NCI-H510A (cell line): Measurements from ENCODE around the gene AKAP6.
"Not testable (repeated sequence)": the region's sequence is repeated elsewhere in the genome, so short reads cannot be mapped to it uniquely, and the experiment has no call there.

ENCODE experiments used
- DNase-seq: peaks from one replicate; lab custom pipeline; 2025; lab: John Stamatoyannopoulos, UW

Gene AKAP6

DNA sequence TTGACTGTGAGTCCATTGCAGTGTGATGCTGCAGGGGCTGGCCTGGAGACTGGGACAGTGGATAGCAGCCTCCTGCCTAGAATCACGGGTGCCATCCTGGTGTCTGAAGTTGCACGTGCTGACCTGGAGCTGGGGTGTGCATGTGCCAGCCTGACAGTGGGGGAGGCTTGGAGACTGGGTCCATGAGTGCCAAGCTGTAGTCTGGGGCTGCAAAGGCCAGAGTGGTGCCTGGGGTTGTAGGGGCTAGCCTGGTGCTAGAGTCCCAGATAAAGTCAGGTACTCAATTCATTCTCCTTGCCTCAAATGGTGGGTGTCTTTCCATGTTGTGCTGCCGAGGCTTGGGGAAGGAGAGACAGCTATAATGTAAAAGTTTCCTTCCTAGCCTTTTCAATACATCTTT, 427.7 kb downstream of the AKAP6 start:
- no peak for DNase-seq

DNA sequence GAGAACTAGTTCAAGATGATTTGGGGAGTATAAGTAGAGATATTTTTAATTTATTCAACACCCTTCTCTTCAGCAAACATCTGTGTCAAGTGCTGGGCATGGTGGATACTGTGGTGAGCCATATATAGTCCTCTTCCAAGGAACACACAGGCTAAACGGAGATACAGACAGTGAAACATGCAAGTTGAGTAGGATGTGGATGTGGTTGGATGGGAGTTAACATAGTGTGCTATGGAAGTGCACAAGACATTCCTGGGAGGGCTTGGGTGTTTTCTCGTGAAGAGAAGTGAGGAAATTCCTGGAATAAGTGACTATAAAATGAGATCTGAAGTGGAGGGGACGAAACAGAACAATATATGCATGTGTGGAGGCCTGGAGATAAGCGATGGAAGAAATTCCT, 428.5 kb downstream of the AKAP6 start:
- no peak for DNase-seq

DNA sequence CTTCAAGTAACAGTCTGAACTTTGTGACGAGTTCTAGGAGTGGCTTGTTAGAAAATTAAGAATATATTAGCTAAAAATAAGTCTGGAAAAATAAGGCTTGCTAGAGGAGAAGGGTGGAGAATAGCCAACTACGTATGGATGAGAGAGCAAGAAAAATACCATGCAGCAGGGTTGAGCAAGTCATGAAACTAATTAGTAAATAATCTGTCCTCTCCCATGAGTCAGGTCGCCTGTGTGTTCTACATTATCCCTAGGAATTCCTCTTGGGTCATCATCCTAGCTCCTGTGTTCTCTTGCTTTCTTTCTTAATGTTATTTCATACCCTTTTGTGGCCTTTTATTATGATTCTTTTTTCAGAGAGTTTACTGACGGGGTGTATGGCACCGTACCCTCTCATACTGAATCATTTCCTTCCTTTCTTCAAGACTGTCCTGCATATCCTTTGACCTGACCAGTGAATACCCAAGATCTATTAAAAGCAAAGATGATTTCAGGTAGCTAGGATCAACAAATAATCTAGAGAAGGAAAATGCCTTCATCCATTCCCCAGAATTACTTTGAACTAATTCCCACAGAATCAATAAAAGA, 432.4 kb downstream of the AKAP6 start:
- no peak for DNase-seq

DNA sequence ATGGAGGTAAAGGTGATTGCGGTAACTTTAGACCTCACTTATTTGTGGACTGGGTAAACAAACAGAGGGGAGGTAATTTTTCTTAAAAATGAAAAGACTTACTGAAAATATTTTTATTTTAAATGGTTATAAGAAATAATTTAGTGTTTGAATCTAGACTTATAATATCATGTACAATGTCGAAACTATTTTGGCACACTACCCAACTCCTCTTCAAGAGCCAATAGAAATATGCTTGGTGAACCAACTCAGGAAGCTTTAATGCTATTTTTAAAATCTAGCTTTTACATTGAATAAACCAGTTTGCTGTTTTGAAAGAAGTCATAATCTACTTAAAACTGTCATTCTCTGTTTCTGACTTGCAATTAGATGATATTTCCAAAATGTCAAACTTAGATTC, 433.8 kb downstream of the AKAP6 start:
- no peak for DNase-seq

DNA sequence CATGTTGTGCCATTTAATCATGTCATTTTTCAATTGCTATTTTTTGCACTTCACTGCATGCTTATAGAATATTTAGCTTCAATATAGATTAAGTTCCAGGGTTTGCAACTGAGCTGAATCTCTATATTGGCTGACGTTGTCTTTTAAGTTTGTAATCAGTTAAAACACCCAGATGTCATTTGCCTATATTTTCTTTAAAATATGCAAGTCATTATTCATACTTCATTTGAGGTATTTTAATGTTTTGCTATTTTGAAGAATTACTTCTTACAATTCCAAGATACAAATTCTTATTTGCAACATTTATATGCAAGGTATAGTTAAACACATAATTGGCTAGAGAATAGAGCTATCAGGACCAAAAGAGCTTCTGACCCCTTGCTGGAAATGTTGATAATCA, 434.6 kb downstream of the AKAP6 start:
- no peak for DNase-seq

DNA sequence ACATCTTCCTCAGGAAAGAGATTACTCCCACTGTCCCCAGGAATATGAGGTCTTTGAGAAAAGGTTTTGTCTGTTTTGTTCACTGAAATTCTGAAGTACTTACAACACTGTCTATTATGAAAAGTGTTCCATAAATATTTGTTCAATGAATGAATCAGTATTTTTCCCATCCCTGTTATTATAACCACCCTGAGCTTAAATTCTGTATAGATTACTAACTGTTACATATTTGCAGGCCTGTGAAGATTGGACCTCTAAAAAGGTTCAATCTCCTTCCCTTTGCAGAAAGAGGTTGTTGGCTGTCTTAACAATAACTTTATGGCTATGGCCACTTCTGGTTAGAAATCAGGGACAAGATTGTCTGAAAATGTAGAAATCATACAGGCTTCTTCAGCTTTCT, 435.0 kb downstream of the AKAP6 start:
- DNase-seq = no peak

DNA sequence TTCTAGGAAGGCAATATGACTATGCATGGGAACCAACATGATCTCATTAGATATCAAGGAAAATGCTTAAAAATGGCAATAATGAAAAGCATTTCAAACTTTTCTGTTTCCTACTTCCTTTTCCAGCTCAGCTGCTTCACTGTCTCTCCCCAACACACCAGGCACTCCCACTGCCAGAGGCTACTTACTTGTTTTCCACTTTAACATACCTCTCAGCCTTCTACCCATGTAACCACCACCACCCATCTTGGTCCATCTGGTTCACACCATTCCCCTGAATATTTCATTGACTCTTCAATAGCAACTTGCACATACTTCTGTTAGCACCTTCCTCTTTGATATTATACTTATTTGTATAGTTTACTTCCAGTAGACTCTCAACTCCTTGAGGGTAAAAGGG, 441.3 kb downstream of the AKAP6 start:
- no peak for DNase-seq

DNA sequence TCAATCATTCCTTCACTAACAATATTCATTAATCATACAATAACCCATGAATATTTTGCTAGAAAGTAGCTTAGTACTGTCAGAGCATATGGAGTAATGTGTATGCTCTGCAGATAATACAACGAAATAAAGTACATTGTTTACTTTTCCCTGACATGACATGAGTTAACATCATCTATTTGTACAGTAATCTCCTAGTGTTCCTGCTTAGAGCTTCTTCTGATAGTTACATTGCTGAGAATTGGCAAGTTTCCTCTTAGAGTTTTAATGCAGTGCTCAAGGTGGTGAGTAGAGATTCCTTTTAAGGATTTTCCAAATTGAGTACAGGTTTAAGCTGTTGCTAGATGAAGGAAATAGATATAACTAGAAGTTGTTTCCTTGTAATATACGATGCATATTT, 445.1 kb downstream of the AKAP6 start:
- no peak for DNase-seq

DNA sequence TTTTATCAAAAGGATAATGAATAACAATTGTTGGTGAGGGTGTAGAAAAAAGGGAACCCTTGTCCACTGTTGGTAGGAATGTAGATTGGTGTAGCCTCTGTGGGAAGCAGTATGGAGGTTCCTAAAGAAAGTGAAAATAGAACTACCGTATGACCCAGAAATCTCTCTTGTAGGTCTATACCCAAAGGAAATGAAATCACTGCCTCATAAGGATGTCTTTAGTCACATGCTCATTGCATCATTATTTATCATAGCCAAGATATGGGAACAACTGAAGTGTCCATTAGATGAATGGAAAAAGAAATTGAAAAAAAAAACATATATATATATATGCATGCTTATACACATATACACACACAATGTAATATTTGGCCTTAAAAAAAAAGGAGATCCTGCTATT, 450.7 kb downstream of the AKAP6 start:
- no peak for DNase-seq

DNA sequence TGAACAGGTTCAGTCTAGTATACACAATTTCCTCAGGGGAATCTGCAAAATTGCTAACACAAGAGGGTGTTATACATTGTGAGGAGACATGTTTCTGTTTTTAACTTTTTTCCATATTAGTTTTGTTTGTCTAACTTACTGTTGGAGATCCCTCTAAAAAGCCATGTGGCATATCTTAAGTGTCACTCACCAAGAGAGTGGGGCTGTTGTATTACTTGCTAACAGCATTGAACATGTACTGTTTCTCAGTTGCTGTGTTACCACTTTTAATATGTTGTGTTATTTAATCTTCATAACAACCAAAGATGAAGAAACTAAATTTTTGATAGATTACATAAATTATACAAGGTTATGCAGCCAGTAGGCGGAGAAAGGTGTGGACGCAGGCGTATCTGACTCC, 455.3 kb downstream of the AKAP6 start:
- DNase-seq = no peak

DNA sequence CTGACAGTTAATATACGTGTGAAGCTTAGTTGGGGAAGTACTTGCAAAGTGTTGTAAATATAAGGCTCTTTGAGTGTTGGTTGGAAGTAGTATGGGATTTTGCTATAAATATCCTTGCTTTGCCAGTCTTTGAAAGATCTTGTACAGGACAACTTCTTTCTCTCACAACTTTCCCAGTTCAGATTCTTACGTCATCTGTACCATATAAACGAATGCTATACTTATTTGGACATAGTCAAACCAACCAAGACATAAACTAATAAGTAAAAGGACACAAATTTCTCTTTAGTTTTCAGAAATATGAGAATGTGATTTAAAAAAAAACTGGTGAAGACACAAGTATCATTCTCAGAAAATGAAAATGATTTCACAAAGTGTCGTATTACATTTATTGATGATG, 456.5 kb downstream of the AKAP6 start:
- DNase-seq = no peak

DNA sequence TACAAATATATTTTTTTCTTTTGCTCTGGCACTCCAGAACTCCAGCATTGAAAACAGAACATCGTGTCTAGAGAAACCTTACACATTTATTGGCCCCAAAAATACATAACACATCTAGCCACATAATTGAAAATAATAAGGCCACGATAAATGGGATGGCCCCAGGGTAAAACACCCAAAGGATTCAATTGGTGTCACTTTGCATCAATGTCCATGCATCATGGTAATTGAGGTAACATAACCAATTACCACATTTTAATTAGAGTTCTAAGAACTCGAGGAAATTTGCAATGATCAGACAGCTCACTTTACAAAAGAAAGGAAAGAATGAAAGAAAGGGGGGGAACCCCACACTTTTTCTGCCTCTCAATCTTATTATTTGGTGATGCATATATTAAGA, 457.8 kb downstream of the AKAP6 start:
- no peak for DNase-seq

DNA sequence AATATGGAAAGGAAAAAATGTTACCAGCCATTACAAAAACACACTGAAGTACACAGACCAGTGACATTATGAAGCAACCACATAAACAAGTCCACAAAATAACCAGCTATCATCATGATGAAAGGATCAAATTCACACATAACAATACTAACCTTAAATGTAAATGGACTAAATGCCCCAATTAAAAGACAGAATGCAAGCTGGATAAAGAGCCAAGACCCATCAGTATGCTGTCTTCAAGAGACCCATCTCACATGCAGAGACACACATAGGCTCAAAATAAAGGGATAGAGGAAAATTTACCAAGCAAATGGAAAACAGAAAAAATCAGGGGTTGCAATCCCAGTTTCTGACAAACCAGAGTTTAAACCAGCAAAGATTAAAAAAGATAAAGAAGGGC, 463.9 kb downstream of the AKAP6 start:
- DNase-seq = not testable (repeated sequence)

DNA sequence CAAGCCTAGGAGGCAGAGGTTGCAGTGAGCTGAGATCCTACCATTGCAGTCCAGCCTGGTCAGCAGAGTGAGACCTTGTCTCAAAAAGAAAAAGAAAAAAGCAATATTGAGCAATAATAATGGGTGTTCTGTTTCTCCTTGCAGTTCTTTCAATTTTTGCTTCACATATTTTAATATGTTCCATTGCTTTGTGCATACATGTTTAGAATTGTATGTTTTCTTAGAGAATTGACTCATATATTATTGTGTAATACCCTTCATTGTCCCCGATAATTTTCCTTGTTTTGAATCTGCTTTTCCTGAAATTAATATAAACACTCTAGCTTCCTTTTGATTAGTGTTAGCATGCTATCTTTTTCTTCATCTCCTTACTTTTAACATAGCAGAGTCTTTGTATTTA, 471.2 kb downstream of the AKAP6 start:
- no peak for DNase-seq

DNA sequence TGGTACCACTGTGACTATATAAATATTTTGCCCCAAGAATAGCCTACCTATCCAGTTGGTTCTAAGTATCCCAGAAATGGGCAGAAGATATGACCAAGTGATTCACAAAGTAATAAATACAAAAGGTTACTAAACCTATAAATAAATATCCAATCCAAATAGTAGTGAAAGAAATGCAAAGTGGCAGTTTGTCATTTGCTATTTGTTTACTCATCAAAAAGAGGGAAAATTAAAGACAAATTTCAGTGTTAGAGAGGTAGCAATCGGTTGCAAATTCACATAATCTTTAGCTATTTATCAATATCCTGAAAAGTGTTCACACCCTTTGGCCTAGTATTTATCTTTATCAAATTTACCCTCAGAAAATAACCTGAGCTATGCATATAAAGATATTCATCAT, 473.2 kb downstream of the AKAP6 start:
- no peak for DNase-seq

DNA sequence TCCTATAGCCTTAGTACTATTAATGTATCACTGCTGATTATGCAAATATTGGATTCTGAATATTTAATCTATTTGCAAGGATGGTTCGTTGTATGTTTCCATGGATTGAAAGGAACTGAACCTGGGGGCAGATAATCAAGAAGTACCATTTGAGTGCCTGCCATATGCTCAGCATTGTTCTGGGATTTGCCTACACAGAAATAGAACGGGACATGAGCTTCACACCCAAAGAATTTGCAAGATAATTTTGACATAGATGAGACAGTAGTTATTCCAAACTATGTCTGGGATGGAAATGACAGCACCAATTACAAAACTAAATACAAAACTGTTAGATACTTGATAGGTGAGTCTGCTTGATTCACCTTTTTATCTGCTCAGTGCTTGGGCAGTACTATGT, 476.9 kb downstream of the AKAP6 start:
- no peak for DNase-seq

DNA sequence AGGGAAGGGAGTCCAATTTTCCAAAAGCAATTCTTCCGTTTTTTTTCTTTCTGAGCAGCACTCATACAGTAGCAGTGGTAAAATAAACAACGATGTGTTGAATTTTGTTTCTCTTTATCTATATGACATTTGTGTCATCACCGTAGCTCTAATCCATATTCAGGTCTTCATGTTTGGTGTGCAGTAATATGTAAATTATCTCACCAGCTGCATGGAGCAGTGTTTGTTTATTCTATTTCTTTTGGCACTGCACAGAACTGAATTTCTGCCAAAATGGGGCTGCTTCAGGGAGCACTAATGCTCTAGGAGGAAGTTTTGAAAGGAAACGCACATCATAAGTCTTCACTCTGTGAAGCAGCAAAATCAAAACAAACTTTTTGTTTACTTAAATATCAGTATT, 479.5 kb downstream of the AKAP6 start:
- DNase-seq = no peak

DNA sequence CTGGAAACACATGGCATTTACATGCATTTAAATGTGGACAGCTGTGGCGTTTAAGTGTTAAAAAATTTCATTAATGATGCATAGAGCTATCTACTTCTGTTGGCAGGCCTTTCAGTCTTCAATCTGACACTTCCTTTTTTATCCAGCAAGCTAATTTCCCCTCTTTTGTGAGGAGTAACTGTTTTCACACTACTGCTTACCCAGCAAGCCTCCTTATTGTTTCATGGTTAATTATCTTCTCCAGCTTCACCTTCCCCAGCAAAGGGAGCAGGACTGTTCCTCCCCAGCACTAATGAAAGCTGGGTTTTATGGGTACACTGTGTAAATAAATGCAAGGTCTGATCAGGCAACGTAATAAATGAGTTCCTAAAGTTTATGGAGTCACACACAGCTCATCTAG, 480.2 kb downstream of the AKAP6 start:
- no peak for DNase-seq

DNA sequence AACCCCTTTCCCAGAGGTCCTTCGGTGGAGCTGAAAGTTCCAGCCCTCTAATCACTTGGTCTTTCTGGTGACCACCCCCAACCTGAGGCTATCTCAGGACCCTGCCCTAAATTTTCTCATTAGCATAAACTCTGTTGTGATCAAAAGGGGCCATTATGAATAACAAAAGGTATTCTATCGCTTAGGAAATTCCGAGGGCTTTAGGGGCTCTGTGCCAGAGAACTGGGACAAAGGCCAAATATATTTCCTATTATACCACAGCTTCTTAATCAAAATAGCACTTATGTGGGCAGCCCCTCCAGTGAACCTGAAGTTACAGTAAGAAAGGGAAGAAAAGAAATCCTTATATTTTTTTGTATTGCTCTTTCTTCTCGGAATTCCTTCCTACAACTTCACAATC, 484.3 kb downstream of the AKAP6 start:
- DNase-seq = no peak

DNA sequence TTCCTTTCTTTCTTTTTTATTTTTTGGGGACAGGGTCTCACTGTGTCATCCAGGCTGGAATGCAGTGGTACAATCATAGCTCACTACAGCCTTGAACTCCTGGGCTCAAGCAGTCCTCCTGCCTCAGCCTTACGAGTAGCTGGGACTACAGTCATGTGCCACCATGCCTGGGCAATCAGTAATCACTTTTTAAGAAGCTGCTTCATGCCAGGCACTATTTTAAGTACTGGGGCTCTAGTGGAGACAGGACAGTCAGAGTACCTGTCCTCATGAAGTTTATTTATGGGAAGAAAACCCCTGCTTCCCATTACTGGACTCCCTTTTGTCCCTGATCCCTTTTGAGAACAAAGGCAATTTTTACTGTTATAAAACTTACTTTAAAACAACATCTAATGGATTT, 485.6 kb downstream of the AKAP6 start:
- DNase-seq = no peak

DNA sequence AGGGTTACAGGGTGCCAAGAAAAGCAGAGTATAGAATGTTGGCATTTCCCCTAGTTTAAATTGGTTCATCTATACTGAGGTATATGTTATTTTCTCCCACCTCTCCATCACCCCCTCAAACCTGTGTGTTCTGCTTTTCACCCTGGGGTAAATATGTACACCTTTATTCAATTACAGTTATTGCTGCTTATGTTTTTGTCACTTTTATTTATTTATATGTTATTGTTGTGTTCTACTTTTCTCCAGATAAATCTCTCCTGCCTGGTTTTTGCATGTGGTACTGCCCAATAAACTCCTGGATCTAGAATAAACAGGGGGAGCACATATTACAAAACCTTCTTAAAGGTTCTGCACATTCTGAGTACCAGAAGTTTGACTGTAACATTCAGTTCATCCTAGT, 487.5 kb downstream of the AKAP6 start:
- DNase-seq = no peak

DNA sequence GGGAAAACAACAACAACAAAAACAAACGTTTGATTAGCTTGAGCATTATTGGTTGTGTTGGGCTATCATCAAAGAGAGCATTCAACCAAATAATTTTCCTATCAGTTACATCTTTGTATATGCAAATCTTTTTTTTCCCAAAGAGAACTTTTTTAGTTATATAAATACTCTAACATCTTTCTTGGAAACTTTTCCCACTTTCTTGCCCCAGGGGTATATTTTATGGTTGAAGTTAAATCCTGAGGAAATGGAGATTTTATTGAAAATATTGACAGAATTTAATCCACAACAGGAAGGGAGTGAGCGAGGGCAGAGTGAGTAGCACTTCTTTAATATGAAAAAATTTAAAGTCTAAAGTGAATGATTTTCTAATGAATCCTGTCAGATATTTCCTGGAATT, 488.7 kb downstream of the AKAP6 start:
- DNase-seq = no peak

DNA sequence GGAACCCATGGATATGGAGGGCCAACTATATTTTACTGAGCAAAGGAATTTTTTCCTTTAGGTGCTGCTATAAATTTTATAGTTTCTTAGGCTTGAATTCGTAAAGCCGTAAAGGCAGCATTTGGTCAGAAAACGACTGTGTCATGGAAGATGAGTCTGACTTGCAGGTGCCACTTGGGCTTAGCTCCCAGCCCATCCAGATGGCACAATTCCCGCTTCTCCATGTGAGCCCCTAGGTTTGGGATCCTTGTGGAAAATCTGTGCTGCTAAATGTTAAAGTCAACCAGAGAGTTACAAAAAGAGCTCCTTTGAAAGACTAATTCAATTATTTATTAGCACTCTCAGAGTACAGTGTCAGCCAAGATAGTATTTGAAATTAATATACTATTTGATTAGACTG, 489.5 kb downstream of the AKAP6 start:
- no peak for DNase-seq

DNA sequence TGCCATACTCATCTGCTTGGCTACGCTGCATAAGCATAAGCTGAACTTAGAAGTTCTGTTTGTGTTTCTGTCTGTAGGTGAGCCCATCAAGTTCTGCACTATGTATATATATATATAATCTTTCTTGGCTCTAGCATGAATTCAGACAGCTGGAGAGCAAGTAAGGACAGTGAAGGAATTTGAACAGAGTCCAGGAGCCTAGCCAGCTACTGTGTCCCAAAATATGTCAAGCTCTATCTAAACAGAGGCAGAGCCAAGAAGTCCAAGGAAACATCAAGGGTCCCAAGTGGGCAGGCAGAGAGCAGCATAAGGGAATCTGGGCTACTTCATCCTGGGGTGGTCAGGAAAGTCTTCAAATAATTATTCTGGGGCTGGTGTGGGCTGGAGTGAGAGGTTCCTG, 491.1 kb downstream of the AKAP6 start:
- no peak for DNase-seq

DNA sequence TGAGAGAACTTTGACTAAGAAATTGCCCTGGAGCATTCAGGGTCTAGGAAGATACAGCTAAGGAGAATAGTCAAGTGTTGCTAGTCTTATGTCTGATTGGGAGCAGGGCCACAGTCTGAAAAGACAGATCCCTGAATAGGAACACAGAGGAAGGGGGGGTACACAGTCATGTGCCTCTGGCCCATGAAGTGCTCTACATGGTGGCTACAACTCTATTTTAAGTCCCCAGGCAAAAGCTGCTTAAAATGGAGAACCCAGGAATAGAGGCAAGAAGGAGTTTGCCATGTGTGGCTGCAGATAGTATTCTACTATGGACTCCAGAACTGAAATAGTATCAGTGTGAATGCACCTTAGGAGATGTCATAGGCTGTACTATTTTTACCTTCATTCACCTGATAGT, 491.6 kb downstream of the AKAP6 start:
- DNase-seq = no peak
